Dedifferentiated amniotic fluid mesenchymal stem cell (primary cell): ENCODE data around the gene GRK3.
A peak's percentile ranks its signal among the peaks of the same experiment; 100 is the strongest.
"Not testable (repeated sequence)": the region's sequence is repeated elsewhere in the genome, so short reads cannot be mapped to it uniquely, and the experiment has no call there.

Experiments
- DNase-seq: peaks from one replicate; pipeline ENCODE4 v3.0.0-alpha.2; 2016; ENCODE audit errors: extremely low spot score

Gene GRK3

DNA sequence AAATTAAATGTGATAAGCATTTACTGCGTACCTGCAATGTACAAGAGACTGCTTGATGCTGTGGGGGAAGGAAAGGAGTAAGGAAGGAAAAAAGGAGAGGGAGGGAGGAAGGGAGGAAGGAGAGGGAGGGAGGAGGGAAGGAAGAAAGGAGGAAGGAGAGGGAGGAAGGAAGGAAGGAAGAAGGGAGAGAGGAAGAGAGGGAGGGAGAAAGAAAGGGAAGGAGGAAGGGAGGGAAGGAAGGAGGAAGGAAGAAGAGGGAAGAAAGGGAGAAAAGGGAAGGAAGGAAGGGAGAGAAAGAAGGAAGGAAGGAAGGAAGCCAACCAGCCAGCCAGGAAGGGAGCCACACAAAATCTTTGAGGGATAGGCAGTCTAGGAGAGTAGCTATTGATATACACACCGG is 133.5 kb downstream of the GRK3 start:
- DNase-seq: no peak

DNA sequence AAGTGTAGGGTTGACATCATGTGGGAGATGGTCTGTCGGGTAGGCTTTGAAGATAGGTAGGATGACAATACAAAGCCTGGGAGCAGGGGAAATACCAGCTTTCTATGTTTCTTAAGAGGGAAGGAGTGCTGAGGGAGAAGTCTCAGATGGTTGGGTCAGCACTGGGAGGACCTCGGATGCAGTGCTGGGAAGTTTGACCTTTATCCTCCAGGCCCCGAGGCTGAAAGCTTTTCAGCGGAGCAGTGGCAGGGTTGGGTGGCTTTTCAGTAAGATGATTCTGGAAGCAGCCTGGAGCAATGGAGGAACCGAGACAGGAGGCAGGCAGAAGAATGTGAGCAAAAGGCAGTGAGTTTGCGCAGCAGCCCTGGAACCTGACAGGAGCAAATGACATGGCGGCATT is 134.0 kb downstream of the GRK3 start:
- no peak for DNase-seq

DNA sequence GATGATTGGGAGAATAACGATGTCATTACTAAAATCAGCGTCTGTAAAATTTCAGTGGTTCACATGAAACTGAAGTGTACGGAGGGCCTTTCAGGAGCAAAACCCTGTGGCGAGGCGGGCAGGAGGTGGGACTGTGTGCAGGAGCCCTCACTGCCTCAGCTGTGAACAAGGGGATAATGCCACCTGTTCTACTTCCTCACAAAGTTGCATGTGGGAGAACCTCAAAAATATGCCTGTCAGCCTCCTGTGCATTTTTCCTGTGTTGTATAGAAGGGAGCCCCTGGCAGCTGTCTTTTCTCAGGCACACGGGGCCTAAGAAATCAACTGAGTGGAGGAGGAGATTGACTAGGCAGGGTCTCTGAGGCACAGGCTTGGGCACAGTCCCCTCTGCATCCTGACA is 134.5 kb downstream of the GRK3 start:
- no peak for DNase-seq

DNA sequence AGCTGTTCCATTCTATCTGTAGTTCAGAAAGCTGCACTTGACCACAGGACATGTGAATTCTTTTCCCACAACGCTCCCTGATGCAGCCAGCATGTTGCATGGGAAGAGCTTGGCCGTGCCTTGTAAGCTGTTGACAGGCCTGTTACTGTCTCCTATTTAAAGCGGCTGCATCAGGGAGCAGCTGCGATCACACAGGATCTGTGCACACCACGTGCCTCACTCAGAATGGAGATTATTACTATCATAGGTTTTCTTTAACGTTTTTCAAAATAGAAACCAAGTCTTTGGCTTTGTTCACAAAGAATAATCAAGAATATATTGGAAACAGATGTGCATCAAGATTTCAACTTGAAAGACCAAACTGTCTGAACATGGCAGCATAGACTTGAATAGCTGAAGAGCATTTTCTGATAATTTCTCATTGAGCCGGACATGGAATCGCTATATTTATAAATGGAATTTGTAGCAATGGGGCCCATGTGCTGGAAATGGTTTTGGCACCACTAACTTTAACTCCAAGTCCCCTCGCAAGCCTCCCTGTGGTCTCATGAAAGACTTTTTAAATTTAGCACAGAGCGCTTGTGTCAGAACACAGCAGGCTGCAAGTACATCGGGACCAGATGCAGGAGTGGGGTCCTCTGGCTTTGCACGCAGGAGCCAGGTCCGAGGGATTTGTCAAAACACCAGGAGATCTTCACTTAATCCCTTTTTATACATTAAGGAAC is 136.7 kb downstream of the GRK3 start:
- no peak for DNase-seq

DNA sequence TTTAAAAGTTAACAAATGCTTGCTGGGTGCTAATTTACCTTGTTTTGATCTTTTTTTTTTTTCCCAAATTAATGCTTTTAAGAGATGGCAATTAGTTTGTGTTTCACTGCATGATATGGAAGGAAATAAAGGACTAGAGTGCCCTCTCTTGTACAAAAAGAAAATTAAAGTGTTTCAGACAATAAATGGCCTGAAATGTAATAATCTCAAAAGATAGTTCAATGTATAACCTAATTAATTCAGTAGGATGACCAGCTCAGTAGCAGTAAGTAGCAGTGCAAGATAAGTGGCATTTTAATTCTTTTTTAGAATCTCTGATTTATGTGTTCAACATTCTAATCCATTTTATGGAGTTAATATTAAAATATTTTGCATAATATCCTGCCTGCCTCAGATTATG is 137.6 kb downstream of the GRK3 start:
- peak; percentile 22 for DNase-seq

DNA sequence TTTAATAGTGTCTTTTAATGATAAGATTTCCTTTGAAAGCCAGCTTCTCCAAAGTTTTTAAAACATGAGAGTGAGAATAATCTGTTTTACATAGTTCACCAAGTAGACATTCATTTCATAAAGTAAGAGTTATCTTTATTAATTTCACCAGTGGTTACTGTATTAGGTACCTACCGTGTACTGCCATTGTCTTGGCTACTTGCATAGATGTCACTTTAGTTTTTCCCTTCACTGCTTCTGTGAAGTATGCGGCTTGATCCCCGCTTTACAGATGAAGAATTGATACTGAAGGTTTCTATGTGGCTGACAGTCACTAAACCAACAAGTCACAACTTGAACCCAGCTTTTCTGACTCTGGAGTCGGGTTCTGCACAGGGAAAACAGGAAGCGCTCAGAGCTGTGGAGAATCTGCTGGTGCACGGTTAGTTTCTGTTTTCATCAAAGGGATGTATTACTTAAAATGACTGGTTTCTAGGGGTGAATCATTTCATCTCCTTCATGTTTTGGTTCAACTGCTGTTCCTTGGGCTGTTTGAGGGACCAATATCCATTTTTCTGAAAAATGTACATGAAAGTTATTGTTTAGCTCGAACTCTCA is 138.2 kb downstream of the GRK3 start:
- no peak for DNase-seq

DNA sequence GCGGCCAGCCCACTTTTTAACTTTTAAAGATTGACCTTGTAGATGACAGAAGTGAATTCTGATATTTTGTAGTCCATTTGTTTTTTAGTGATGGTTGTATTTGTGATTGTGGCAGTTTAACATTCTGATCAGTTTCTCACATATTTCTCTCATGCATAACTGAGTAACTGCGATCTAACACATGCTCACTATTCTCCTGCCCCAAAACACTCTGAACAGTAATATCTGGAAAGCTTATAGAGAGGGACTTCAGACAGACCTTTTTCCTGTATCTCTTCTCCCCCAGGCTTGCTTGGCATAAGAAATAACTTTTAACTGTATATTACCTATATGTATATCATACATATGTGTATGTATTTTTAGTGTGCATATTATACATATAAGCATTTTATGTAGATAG is 140.2 kb downstream of the GRK3 start:
- DNase-seq: no peak

DNA sequence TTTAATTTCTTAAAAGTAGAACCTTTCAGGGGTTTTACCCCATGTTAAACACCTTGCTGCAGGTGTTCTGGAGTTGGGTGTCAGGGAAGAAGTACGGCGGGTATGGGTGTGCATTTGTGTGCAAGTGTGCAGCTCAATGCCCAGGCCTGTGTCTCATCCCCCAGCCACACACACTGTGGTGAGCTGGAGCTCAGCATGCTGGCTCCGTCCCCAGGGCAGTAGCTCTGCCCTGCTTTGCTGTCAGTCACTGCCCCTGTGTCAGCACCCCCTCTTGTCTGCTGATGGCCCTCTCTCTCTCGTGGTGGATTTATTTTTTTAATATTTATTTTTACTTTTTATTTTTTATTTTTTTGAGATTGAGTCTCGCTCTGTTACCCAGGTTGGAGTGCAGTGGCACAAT is 141.7 kb downstream of the GRK3 start:
- no peak for DNase-seq

DNA sequence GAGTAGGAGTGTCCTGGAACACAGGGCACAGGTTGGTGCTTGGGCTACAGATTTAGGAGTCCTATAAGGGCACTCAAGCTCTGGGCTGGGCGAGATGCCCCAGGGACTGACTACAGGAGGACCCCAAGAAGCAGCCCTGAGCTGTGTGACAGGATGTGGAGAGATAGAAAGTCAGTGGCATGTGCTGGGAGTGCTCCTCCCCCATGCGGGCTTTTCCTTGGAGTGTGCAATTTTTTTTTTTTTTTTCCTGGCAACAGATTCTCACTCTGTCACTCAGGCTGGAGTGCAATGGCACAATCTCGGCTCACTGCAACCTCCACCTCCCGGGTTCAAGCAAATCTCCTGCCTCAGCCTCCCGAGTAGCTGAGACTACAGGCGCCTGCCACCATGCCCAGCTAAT is 144.0 kb downstream of the GRK3 start:
- not testable (repeated sequence) for DNase-seq

DNA sequence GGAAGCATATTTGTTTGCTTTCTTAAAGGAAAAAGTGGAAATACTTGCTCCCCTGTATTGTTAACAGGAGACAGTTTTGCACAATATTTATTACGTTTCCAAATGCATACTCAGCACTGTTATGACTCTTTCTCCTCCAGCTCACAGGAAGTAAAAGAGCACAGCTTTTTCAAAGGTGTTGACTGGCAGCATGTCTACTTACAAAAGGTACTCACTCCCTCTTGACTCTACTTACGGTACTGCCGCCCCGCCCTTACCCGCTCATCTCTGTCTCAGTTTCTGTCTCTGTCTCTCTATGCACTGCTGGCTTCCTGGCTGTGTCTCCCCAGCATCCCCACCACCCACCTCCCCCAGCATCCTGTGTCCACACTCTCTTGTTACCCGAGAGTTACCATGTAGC is 145.3 kb downstream of the GRK3 start:
- no peak for DNase-seq

DNA sequence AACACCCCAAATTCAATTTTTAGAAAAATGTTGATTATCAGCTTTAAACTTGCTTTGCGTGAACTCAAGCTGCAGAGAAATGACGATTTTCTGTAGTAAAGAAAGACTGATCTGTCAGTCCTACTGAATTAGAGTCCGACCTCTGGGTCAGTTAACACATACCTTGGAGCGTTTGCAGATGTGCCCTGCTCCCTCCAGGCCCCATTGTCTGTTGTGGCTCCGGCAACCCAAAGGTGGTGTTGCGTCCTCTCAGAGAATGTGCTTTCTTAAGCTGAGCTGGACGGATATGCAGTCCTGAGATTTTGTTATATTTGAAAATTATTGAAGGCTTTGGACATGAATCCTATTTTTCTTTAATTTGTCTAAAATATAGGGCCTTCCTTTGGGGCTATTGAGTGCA is 146.0 kb downstream of the GRK3 start:
- no peak for DNase-seq

DNA sequence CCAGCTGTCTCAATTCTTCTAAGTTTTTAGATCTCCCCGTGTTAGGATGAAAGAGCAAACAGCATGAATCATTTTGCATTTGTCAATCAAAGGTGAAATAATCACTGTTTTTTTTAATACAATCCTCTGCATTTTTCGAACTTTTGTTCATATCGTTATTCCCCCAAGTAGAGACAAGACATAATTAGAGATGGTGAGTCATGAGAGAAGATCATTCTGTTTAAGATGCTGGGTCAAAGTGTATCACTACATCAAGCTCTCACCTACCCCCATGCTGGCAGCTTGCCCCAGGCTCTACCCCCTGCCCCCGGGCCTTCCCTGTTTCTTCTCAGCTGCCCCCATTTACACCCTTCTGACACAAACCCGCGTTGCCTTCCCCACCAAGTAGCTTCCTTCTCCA is 147.0 kb downstream of the GRK3 start:
- DNase-seq: no peak

DNA sequence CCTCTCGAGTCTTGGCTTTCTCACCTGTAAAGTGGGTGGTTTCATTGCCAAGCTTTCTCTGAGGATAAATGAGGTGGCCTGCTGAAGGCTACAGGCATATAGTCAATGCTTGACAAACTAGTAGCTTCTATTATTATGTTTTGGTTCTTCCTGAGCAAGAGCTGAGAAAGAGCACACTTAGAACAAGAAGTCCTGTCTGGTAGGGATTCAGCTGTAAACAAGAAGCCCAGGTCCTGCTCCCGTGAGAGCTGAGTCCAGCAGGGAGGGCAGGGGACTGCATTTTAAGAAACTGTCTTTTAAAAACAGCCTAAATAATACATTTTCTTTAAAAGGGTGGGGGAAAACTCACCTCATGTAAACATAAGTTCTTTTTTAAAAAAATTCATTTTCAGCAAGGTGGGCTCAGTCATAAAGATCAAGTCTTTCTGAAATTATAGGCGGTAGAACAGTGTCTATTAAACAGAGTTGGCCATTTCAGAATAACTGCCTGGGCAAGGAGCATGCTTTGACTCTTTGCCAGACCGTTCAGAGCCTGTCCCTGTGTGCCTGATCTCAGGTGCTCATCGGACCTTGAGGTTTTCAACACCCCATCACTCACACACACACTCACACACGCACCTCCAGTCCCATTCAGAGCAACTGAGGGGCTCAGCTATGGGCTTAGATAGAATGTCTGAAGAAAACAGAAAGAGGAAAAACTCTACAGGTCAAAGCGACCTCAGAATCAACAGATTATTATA is 148.4 kb downstream of the GRK3 start:
- DNase-seq: no peak

DNA sequence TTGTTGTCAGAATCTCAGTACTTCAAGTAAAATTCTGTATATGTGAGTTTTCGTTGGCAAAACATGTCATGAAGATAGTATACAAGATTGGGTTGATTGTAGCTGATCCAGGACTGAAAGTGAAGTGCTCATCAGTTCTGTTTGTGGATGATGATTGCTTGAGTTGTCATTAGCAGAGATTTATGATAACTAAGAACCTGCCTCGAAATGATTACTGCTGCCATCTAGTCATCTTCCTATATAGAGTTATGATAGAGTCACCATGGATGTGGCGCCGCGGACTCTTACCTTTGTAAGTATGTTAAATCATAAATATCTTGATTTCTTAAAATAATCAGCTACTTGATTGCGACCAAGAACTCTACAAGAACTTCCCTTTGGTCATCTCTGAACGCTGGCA is 149.6 kb downstream of the GRK3 start:
- DNase-seq: no peak

DNA sequence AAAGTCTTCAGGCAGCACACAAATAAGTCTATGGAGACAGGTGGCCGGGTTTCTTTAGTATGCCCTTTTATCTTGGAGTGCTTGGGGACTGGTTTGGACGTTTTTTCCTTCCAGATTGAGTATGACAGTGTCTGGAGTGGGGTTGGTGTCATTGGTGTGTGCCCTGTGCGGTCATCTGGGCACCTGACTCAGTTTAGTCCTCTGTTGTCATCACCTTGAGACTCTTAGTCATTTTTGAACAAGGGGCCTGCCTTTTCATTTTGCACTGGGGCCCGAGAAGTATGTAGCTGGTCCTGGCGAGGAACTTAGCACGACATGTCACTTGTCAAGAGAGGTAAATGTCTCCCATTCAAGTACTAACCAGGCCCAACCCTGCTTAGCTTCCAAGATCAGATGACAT is 150.3 kb downstream of the GRK3 start:
- DNase-seq: no peak

DNA sequence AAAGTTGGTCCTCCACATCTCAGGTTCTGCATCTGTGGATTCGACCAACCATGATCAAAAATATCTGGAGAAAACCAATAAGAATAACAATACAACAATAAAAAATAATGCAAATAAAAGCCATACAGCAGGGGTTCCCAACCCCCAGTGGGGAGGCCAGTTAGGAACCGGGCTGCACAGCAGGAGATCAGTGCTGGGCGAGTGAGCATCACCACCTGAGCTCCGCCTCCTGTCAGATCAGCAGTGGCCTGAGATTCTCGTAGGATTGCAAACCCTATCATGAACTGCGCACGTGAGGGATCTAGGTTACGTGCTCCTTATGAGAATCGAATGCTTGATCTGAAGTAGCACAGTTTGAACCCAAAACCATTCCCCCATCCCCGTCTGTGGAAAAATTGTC is 152.2 kb downstream of the GRK3 start:
- DNase-seq: no peak

DNA sequence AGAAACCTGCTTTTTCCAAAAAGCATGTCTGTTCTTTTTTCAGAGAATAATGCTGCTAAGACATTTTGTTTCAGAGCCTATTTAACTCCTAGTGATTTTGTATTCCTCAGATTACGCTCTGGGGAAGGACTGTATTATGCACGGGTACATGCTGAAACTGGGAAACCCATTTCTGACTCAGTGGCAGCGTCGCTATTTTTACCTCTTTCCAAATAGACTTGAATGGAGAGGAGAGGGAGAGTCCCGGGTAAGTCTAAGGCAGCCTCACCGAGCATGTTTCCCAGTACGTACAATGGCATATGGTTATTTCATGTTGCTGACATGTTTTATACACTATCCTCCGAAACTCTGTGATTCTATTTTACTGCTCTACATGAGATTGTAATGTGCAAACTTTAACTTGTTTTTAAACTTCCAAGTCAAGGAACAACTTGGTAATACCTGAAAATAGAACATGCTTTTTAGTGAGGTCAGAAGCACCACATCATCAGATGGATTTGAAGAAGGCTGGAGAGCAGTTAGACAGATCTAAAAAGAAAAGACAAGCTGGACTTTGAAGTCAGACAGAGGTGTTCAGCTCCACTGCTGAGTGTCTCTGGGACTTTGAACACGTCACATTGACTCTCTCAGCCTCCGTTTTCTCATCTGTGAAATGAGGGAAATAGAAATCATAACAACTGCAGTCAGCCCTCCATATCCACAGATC is 153.8 kb downstream of the GRK3 start:
- DNase-seq: no peak

DNA sequence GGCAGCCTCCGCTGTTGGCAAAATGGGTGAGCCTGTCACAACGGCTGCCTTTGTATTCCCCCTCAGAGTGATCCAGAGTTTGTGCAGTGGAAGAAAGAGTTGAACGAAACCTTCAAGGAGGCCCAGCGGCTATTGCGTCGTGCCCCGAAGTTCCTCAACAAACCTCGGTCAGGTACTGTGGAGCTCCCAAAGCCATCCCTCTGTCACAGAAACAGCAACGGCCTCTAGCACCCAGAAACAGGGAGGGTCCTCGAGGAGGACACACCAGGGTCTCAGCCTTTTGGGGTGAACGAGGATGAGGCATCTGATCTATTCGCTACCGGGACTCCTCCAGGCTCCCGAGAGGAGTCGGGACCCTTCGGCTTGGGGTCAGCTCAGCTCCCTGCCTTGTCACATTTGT is 157.7 kb downstream of the GRK3 start:
- DNase-seq: no peak

DNA sequence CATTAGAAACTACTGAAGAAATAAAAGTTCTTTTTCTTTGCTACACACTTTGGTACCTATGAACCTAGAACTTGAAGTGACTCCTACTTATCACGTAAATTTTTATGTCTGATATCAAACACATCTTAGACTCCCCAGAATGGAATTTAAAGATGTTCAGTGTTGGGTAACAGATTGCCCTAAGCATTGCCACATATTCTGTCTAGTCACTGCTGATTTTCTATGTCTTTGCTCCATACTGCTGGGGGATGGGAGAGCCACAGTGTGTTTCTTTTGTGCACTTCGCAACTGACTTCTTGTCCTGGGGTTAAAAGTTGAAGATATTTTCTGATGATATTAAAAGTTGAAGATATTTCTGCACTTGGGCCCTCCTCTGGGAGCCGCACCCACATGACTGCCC is 158.2 kb downstream of the GRK3 start:
- no peak for DNase-seq

DNA sequence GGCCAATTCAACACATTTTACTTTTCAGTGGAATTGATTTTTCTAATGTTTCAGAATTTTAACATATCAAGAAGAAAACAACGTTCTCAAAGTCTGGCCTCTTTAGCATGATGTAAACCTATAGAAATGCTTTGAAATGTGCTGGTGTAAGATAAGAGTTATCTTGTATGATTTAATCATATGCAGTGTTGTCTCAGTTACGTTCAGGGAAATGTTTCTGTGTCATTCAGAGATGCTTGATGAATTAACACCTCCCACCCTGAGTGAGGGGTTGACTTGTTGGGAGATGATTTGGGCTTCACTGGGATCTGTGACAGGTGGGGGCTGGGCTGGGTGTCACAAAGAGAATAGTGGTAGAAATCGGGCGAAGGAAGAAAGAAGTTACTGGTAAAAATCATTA is 161.8 kb downstream of the GRK3 start:
- DNase-seq: no peak

DNA sequence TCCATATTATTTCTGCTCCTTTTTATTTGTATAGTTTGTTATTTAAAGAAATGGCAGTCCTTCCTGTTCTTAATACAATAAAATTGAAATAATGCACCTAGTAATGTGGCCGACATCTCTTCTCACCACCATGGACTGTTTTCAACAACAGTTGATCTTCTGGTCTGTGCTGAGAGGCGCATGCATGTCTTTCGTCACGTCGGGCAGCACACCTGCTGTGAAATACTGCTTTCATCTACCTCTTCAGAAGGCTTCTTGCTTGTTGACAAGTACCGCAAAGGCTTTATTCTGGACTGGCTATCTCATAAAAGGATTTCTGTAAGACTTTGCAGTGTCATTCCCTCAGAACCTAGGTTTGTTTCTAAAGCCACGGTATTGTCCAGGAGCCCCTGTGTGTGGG is 163.6 kb downstream of the GRK3 start:
- no peak for DNase-seq
